ENCODE measurements around the gene AJAP1. TPM values are rescaled to one million over a fixed set of nuclear protein-coding genes. Genes with fewer than 3 reads are reported as not detected.

AJAP1 gene
- total RNA-seq, 8 experiments from 2014 or later: 0.10 to 5.4 (median 2.8) TPM; not detected in 1

GRCh38 chr1:4762146-4762545 is 107.7 kb downstream of the AJAP1 start:
- WGBS, 10 experiments: 33 to 100% (median 50%) methylated on average over 1 to 4 of the region's 7 CpGs; no CpG with 5 or more reads in 3 of the 10 experiments
- no peak overlapping the region for H3K27ac ChIP-seq
- in situ Hi-C loops (cut with MboI; ENCODE audit: low pct_unique_long_range_greater_than_20kb in 2 of 9, low sequenced_read_pairs in 9 of 9, unreplicated experiment in 9 of 9): no loop called here
- ATAC-seq (replicated peaks in 6 of 8): no peak
- no peak overlapping the region for H3K4me3 ChIP-seq
- H3K4me1 ChIP-seq (replicated peaks in 1 of 2): no peaks in the 10 kb centered on the region

GRCh38 chr1:4767308-4767707 is 112.9 kb downstream of the AJAP1 start:
- ATAC-seq (replicated peaks in 6 of 8): no peak
- Histone ChIP-seq H3K4me3 (no peak overlapping the region), H3K27ac (no peak overlapping the region), H3K4me1 (replicated peaks in 1 of 2) (peaks cover 0 to 4% of the 10 kb centered on the region in 2 donors)
- in situ Hi-C loops (cut with MboI; ENCODE audit: low pct_unique_long_range_greater_than_20kb in 2 of 9, low sequenced_read_pairs in 9 of 9, unreplicated experiment in 9 of 9): no loop called here
- WGBS, 10 experiments: 5 to 82% (median 64%) methylated on average over 3 to 4 of the region's 4 CpGs

- in situ Hi-C loops (cut with MboI; ENCODE audit: low pct_unique_long_range_greater_than_20kb in 2 of 9, low sequenced_read_pairs in 9 of 9, unreplicated experiment in 9 of 9): no loop called here
- WGBS, 10 experiments: 0 to 85% (median 0%) methylated on average over 1 to 6 of the region's 6 CpGs; no CpG with 5 or more reads in 5 of the 10 experiments
- ATAC-seq (replicated peaks in 6 of 8): no peak
- Histone ChIP-seq H3K4me1 (replicated peaks in 1 of 2) (peaks cover 0 to 8% of the 10 kb centered on the region in 2 donors), H3K27ac (no peak overlapping the region), H3K4me3 (no peak overlapping the region)
Measured at GRCh38 chr1:4768553-4768952, 114.1 kb downstream of the AJAP1 start.

- no peak for ATAC-seq (replicated peaks in 6 of 8)
- 40 to 78% (median 54%) methylated on average over 1 to 13 of the region's 18 CpGs; no CpG with 5 or more reads in 3 of the 10 experiments for WGBS, 10 experiments
- peaks cover 0 to 8% of the 10 kb centered on the region in 2 donors for H3K4me1 ChIP-seq (replicated peaks in 1 of 2)
- in situ Hi-C loops (cut with MboI; ENCODE audit: low pct_unique_long_range_greater_than_20kb in 2 of 9, low sequenced_read_pairs in 9 of 9, unreplicated experiment in 9 of 9): no loop called here
- no peak overlapping the region for H3K4me3 ChIP-seq
- H3K27ac ChIP-seq: no peak overlapping the region
Measured at GRCh38 chr1:4769516-4770280, 115.3 kb downstream of the AJAP1 start.

- H3K27ac ChIP-seq: no peak overlapping the region
- H3K4me3 ChIP-seq: no peak overlapping the region
- WGBS, 10 experiments: 0 to 62% (median 52%) methylated on average over 1 to 8 of the region's 8 CpGs; no CpG with 5 or more reads in 3 of the 10 experiments
- H3K4me1 ChIP-seq (replicated peaks in 1 of 2): peaks cover 0 to 8% of the 10 kb centered on the region in 2 donors
- in situ Hi-C loops (cut with MboI; ENCODE audit: low pct_unique_long_range_greater_than_20kb in 2 of 9, low sequenced_read_pairs in 9 of 9, unreplicated experiment in 9 of 9): no loop called here
- ATAC-seq (replicated peaks in 6 of 8): no peak
Measured at GRCh38 chr1:4770713-4771112, 116.3 kb downstream of the AJAP1 start.

GRCh38 chr1:4771267-4771666 is 116.9 kb downstream of the AJAP1 start:
- ATAC-seq (replicated peaks in 6 of 8): no peak
- no peak overlapping the region for H3K4me3 ChIP-seq
- no peak overlapping the region for H3K27ac ChIP-seq
- in situ Hi-C loops (cut with MboI; ENCODE audit: low pct_unique_long_range_greater_than_20kb in 2 of 9, low sequenced_read_pairs in 9 of 9, unreplicated experiment in 9 of 9): no loop called here
- peaks cover 0 to 8% of the 10 kb centered on the region in 2 donors for H3K4me1 ChIP-seq (replicated peaks in 1 of 2)
- whole genome bisulfite sequencing, 10 experiments: 66 to 91% (median 88%) methylated on average over 2 to 12 of the region's 13 CpGs; no CpG with 5 or more reads in 6 of the 10 experiments

GRCh38 chr1:4771721-4772120 is 117.3 kb downstream of the AJAP1 start:
- WGBS, 10 experiments: 41 to 84% (median 69%) methylated on average over 1 to 8 of the region's 8 CpGs; no CpG with 5 or more reads in 4 of the 10 experiments
- no peak overlapping the region for H3K4me3 ChIP-seq
- in situ Hi-C loops (cut with MboI; ENCODE audit: low pct_unique_long_range_greater_than_20kb in 2 of 9, low sequenced_read_pairs in 9 of 9, unreplicated experiment in 9 of 9): no loop called here
- ATAC-seq (replicated peaks in 6 of 8): no peak
- H3K4me1 ChIP-seq (replicated peaks in 1 of 2): peaks cover 0 to 8% of the 10 kb centered on the region in 2 donors
- H3K27ac ChIP-seq: no peak overlapping the region

GRCh38 chr1:4772294-4773010 is 118.0 kb downstream of the AJAP1 start:
- Histone ChIP-seq H3K4me3 (no peak overlapping the region), H3K27ac (no peak overlapping the region), H3K4me1 (replicated peaks in 1 of 2) (peaks cover 0 to 8% of the 10 kb centered on the region in 2 donors)
- no peak for ATAC-seq (replicated peaks in 6 of 8)
- in situ Hi-C loops (cut with MboI; ENCODE audit: low pct_unique_long_range_greater_than_20kb in 2 of 9, low sequenced_read_pairs in 9 of 9, unreplicated experiment in 9 of 9): no loop called here
- WGBS, 10 experiments: 5 to 90% (median 79%) methylated on average over 1 to 22 of the region's 37 CpGs; no CpG with 5 or more reads in 3 of the 10 experiments

- 17 to 70% (median 35%) methylated on average over 1 to 5 of the region's 7 CpGs; no CpG with 5 or more reads in 2 of the 10 experiments for WGBS, 10 experiments
- peaks cover 0 to 8% of the 10 kb centered on the region in 2 donors for H3K4me1 ChIP-seq (replicated peaks in 1 of 2)
- in situ Hi-C loops (cut with MboI; ENCODE audit: low pct_unique_long_range_greater_than_20kb in 2 of 9, low sequenced_read_pairs in 9 of 9, unreplicated experiment in 9 of 9): no loop called here
- ATAC-seq (replicated peaks in 6 of 8): peak in 4 of 8 experiments; percentile 32 to 83 (median 55)
- H3K4me3 ChIP-seq: no peak overlapping the region
- no peak overlapping the region for H3K27ac ChIP-seq
Measured at GRCh38 chr1:4773226-4773625, 118.8 kb downstream of the AJAP1 start.

GRCh38 chr1:4775506-4775905 is 121.1 kb downstream of the AJAP1 start:
- no peak overlapping the region for H3K4me3 ChIP-seq
- peaks cover 0 to 8% of the 10 kb centered on the region in 2 donors for H3K4me1 ChIP-seq (replicated peaks in 1 of 2)
- ATAC-seq (replicated peaks in 6 of 8): no peak
- 20 to 88% (median 77%) methylated on average over 1 to 5 of the region's 9 CpGs; no CpG with 5 or more reads in 4 of the 10 experiments for WGBS, 10 experiments
- in situ Hi-C loops (cut with MboI; ENCODE audit: low pct_unique_long_range_greater_than_20kb in 2 of 9, low sequenced_read_pairs in 9 of 9, unreplicated experiment in 9 of 9): no loop called here
- H3K27ac ChIP-seq: no peak overlapping the region

- peak in 5 of 8 experiments; percentile 33 to 50 (median 40) for ATAC-seq (replicated peaks in 6 of 8)
- 20 to 70% (median 37%) methylated on average over 2 to 7 of the region's 7 CpGs; no CpG with 5 or more reads in 3 of the 10 experiments for WGBS, 10 experiments
- Histone ChIP-seq H3K4me3 (no peak overlapping the region), H3K27ac (no peak overlapping the region), H3K4me1 (replicated peaks in 1 of 2) (peaks cover 0 to under 1% of the 10 kb centered on the region in 2 donors)
- in situ Hi-C loops (cut with MboI; ENCODE audit: low pct_unique_long_range_greater_than_20kb in 2 of 9, low sequenced_read_pairs in 9 of 9, unreplicated experiment in 9 of 9): no loop called here
Measured at GRCh38 chr1:4778056-4778455, 123.6 kb downstream of the AJAP1 start.

GRCh38 chr1:4781646-4782045 is 127.2 kb downstream of the AJAP1 start:
- no peak for ATAC-seq (replicated peaks in 6 of 8)
- in situ Hi-C loops (cut with MboI; ENCODE audit: low pct_unique_long_range_greater_than_20kb in 2 of 9, low sequenced_read_pairs in 9 of 9, unreplicated experiment in 9 of 9): no loop called here
- H3K4me3 ChIP-seq: no peak overlapping the region
- no peaks in the 10 kb centered on the region for H3K4me1 ChIP-seq (replicated peaks in 1 of 2)
- 63 to 100% (median 90%) methylated on average over 1 to 5 of the region's 14 CpGs; no CpG with 5 or more reads in 4 of the 10 experiments for WGBS, 10 experiments
- H3K27ac ChIP-seq: no peak overlapping the region

GRCh38 chr1:4784761-4785160 is 130.4 kb downstream of the AJAP1 start:
- in situ Hi-C loops (cut with MboI; ENCODE audit: low pct_unique_long_range_greater_than_20kb in 2 of 9, low sequenced_read_pairs in 9 of 9, unreplicated experiment in 9 of 9): no loop called here
- WGBS, 10 experiments: 61 to 90% (median 80%) methylated on average over 4 to 17 of the region's 17 CpGs; no CpG with 5 or more reads in 4 of the 10 experiments
- H3K27ac ChIP-seq: no peak overlapping the region
- ATAC-seq (replicated peaks in 6 of 8): no peak
- no peak overlapping the region for H3K4me3 ChIP-seq
- no peaks in the 10 kb centered on the region for H3K4me1 ChIP-seq (replicated peaks in 1 of 2)
